ENCODE data around the gene MAML3.

Gene MAML3

DNA sequence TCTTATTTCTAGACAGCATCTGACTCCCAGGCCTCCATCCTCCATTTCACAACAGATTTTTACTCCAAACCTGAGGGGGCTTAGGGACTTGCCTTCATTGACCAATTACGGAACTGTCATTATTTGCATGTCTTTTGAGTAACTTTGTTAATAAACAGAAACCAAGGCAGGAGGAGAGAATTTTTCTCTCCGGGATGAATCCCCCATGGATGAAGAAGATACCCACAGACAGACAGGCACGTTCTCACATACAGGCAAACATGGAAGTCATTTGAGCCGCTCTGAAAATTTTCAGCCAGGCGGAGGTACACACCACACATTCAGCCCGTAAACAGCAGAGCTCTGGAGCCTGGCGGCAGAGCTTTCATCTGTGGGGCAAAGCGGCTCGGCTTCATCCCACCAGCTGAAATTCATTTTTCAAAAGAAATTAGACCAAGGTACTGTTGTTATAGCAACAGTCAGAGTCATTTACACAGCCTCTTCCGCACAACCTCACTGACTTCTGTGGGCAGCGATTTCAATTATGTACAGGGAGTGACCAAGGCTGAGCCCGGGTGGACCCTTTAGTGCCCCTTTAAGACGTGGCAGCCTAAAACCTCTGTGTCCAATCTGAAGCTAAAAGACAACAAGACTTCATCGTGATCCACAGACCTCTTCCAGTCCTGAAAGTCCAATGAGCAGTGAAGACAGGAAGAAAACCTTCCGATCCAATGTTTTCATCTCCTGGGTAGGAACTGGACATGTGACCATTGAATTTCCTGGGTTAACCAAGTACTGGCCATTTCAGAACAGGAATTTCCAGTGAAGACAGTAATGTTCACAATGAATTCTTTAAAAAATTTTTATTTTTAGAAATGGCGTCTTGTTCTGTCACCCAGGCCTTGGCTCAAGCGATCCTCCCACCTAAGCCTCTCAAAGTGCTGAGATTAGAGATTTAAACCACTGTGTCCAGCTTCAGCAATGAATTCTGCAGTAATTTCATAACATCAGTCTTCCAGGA is 251.4 kb downstream of the MAML3 start:
- no peak for DNase-seq (ENCODE audit: low read depth, low spot score)

DNA sequence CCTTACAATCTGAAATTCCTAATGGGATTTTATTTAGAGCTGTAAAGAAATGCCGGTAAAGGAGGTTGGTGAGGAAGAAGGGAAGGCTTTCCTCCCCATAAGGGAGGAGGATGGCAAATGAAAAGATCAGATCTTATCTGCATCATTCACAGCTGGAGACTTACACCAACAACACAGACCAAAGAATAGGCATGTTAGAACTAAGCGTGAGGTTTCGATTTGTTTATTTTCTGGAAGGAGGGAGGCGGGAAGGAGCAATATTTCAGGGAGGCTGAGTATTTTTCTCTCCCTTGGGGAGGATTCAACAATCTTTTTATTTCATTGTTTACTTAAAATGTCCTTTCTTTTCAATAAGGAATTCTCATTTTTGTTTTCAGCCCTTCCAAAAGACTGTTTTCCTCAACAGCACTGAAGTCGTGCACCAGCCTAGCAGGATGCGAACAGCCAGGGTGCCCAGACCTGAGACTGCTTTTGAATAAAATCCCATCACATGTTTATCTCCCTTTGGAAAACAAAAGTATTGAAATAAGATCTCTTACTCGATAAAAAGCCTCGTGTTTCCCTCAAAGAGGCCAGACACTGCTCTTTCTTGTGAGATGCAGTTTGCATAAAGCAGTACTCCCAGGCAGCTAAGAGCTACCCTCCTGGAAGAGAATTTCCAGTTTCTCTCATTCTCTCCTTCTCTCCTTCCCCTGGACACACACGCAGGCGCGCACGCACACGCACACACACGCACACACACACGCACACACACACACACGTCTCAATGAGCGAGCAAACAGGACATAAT is 252.3 kb downstream of the MAML3 start:
- no peak for DNase-seq (ENCODE audit: low read depth, low spot score)

DNA sequence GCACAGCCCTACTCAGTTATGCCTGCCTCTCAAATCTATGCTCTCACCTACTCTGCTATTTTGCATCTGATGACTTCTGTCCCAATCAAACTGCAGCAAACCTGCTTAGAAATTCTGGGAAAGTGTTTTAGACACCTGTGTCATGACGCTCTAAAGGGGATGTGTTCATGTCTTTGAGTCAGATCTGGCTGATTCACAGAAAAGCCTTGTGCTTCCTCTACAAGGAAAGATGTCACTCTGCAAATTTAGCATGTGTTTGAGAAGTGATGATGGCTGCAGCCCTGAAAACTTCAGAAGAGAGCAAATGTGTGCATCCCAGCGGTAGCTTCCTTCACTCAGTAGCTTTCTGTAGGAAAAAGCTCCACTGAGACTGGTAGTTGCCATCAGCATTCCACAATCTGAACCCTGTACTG is 253.0 kb downstream of the MAML3 start:
- DNase-seq (ENCODE audit: low read depth, low spot score), result no peak

DNA sequence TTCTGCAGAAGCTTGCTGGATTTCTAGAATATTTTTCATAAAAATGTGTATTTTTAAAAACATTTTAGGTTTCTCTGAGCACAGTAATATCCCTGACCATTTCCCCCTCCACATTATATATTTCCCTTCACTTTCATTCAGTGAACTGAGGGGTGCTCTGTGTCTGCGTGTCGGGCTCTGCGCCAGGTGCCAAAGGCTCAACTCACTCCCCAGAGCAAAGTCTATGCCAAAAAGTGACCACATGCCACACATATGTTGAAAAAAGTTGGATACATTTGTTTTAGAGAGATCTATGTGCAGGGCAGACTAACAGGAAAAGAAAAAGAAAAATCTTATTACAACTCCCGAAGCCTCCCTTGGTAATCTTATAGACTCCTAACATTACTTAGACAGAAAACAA is 254.6 kb downstream of the MAML3 start:
- DNase-seq (ENCODE audit: low read depth, low spot score), result no peak

DNA sequence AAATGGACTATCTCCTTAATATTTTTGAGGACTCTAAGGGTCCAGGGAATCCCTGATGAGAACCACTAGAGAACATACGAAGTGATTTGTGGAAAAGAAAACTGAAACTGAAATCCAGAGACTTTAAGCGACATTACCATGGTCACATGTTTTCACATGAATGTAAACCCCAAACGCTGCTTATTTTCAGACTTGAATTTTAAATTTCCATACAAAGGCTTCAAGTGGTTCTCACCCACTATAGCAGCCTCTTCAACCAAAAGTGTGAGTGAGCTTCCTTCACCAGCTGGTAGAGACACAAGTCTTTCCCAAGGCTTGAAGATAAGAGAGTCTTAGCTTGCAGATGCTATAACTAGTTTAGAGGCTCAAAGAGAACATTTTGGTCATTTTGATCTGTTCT is 255.7 kb downstream of the MAML3 start:
- no peak for DNase-seq (ENCODE audit: low read depth, low spot score)

DNA sequence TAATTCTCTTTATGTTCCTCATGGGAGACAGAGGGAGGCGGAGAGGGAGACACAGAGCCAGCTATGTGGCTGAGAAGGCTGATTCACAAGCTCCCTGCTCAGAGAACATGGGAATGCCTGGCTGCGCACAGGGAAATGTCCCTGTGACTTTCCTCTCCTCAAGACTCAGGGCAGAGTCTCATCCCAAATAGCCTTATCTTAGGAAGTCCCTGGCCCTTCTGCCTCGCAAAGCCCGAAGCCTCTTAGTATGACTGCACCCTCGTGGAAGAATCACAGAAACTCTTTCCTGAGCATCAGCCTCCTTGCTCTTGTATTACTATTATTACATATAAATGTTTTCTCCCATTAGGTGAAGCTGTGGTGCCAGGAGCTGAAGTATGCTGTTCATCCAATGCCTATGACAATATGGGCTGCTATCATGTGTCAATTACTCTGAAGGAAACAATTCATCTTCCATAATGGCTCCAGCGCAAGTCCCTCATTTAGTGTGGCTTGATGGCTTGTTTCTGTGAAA is 257.8 kb downstream of the MAML3 start:
- DNase-seq (ENCODE audit: low read depth, low spot score), result no peak

DNA sequence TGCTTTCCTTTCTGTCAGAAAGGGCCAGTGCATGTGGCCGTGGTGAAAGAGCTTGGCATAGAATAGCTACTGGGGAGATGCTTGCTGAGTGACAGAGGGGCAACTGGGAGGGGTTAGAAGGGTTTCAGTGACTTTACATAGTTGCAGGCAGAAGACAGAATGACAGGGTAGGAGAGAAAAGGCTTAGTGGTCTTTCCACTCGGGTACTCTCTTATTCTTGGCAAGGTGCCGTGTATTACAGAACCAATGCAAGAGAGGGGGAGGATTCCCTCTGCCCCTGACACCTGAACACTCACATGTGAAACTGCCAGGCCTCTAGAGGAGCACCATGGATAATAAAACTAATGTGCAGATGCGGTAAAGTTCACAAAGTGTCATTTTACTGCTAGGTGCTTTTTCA is 260.2 kb downstream of the MAML3 start:
- no peak for DNase-seq (ENCODE audit: low read depth, low spot score)

DNA sequence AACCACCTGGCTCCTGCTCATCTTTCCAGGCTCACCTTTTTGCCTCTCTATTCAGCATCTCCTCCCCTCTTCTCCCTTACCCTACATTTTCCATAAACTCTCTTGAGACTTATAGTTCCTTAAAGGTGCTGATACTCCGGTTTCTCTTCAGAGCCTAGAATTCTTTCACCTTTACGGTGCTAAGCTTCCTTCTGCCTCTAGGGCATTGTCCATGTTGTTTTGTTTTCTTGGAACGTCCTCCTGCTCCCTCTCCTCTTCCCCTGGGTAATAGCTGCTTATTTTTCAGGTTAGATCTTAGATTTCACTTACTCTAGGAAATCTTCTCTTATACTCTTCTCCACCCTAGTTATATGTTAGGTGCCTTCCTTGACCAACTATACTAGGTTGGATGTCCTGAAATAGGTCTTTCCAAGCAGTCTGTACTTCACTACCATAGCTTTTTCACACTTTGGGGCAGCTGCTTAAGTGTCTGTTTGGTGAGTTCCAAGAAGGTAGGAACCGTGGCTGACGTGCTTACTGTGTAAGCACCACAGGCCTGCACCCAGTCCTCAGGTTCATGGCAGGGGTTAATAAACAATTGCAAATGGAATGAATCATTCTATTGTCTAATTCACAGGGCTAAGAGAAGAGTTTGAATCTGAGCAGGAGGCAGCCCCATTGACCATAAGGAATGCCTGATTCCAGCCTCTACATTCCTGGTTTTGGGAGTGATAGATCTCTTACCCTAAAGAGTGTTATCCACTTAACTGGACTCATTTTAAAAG is 260.8 kb downstream of the MAML3 start:
- DNase-seq (ENCODE audit: low read depth, low spot score), result no peak

DNA sequence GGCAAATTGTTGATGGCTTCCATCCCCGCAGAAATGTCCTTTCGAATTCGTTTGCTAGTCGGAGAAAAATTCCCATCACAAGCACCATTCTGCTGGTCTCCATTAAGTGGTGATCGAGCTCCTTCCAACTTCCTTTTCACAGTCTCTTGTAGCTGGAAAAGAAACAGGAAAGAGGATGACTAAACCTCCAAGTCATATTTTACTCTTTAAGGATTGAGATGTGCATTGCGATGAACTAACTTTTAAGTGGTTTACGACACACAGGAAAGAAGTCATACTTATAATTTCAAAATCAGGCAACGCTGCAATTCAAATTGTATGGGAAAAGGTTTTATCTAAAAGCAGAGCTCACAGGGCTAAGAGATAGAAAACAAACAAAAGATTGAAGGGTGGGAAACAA is 263.2 kb downstream of the MAML3 start:
- DNase-seq (ENCODE audit: low read depth, low spot score), result no peak

DNA sequence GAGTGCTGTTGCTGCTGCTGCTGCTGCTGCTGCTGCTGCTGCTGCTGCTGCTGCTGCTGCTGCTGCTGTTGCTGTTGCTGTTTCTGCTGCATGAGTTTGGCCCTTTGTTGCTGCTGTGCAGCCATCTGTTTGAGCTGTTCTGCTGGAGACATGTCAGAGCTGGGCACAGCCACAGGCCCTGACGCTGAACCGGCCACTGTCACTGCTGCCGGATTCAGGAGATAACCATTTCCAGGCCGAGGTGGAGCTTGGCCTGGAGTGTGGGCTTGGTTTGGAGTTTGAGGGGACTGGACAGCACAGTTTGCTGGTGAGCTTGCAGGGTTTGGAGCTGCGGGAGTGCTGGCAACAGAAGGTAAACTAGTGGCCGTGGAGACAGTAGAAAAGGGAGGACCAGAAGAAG is 264.1 kb downstream of the MAML3 start:
- no peak for DNase-seq (ENCODE audit: low read depth, low spot score)

DNA sequence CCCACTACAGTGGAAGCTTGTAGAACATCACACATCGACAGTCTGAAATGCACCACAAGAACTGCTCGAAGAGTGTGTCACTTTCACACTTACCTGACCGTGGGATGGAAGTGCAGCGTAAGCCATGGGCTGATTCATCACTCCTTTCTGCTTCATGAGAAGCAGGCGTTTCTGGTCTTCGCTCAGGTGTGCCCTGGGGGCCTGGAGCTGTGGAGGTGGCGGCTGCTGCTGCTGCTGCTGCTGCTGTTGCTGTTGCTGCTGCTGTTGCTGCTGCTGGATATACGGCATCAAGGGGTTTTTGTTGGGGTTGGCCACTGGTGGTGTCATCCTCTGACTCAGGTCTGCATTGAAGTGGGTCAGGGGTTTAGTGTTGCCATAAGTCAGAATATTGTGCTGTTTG is 264.7 kb downstream of the MAML3 start:
- no peak for DNase-seq (ENCODE audit: low read depth, low spot score)

DNA sequence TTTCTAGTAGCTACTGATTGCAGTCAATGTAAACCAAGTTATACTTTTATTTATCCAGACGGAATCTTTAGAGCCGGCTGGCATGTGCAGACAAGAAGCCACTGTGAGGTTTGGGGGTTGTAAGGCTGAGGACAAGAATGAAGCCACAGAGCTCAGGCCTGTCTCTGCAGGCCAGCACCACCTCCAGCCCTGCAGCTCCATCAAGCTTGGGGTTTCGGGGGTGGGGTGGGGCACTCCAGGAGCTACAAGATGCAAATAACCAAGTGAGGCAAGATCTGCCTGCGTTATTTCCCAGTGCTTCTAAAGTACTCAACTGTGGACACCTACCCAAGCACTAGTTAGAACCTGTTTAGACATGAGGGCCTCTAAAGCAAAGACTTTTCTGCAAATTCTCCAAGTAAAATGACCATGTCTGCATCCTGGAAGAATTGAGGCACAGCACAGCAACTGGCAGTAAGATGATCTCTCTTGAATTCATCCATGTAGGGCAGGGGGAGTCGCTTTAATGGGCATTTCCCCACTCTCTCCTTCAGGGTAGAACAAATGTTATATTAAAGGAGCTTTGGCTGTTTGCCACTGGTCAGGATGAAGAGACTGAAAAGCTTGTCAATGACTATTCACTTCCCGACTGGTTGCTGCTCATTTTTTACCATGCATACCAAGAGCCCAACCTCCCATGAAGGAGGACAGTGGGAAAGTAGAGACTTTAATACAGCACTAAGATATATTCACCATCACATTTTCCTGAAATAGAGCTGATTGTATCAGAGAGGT is 265.8 kb downstream of the MAML3 start:
- DNase-seq (ENCODE audit: low read depth, low spot score), result no peak

DNA sequence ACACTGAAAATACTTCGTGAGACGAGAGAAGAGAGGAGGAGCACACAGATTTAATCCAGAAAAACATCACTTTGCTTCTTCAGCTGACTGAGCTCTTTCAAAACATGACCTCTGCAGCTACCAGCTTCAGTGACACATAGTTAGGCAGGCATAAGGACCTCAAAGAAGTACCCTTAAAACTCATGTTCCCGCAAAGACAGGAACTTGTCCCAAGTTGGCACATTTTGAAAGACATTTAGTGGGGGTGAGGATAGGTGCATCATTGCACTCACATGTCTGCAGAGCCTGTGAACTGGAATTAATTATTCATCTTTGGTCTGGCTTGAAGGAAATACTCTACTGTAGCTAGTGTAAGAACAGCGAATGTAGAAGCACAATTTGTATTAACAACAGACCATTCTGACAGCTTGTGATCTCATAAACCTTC is 266.6 kb downstream of the MAML3 start:
- DNase-seq (ENCODE audit: low read depth, low spot score), result no peak

DNA sequence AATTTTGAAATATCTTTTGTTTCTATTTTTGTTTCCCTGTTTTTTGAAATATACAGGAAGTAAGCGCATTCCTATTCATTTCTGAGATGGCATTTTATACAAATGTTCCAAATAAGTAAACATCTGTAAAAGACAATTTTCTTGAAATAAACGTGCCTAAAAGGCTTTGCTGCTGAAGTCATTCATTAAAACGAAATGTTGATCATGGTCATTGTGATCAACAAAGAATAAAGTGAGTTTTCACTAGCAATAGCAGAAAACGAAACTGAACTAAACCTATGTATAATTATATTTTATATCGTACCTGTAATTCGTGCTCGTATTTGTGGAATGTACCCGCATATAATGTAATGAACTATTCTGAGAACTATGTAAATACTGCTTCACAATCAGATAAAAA is 267.2 kb downstream of the MAML3 start:
- DNase-seq (ENCODE audit: low read depth, low spot score), result no peak

DNA sequence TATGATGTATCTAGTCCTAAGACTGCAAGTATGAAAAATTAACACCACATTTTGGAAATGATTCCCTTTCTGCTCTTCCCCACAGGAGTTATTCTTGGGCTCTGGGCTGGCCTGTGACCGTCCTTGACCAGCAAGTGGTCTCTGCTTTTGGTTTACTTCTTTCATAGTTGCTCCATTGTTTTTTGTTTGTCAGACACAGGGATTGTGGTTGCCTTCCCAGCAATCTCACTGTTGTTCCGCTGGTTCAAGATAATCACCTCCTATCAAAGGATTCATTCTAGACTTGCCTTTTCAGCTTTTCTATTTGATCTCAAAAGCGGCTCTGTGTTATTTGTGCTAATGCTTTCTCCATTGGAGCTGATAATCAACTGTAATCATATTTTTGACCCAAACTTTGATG is 269.5 kb downstream of the MAML3 start:
- no peak for DNase-seq (ENCODE audit: low read depth, low spot score)

DNA sequence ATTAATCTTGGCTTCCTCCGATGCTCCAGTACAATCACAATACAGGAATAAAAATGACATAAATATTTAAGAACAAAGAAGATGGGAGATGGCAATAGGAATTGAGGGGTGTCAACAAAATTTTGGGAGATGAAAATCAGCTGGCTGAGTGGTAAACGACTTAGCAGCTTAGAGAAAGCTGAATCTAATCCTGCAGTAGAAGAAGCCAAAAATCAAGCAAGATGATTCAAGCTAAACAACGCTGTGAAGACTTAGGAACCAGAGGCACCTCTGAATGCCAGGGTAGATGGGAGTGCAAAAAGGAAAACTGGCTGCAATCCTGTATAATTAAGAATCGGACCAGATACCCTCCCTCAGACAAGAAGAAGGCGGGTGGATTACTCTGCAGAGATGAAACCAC is 273.1 kb downstream of the MAML3 start:
- no peak for DNase-seq (ENCODE audit: low read depth, low spot score)

DNA sequence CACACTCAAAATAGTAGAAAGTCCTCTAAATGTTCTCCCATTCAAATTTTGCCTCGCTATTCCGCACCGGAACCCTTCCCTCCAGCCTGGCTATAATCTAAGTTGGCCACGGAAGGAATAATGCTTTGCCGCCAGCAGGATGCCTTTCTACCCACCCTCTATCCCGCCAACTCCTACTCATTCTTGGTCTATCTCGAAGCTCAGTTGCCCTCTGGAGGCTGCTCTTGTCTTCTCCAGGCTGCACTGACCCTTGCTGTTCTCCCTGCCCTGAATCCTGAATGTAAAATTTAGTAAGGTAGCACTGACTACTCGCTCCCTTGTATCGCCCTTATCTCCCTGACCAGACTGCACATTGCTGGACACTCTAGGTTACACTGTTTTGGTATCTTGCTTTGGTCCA is 275.9 kb downstream of the MAML3 start:
- DNase-seq (ENCODE audit: low read depth, low spot score), result no peak

DNA sequence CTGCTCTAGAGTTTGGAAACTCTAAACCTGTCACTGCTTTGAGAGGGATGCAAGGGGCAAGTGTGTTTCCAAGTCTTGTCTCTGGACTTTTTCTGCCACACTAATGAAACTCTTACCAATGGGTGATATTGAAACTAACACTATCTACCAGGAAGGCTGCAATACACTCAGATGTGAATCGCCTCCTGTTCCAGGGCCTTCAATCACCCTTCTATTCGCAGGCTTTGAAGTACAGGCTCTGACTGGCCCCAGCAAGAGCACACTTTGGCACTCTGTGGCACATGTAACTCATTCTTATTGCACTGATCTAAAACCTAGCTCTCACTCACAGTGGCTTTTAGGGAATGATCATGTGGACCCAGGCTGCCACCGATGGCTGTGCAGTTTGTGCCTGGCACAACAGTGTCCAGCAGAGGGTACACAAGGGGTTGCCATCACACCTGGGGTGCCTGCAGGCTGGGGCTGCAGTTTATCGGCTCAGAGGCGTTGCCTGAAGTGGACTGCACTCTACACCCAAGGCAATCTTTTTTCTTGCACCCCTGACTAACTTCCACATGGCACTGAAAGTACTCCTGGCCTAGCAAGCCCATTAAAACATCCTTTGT is 277.5 kb downstream of the MAML3 start:
- no peak for DNase-seq (ENCODE audit: low read depth, low spot score)

DNA sequence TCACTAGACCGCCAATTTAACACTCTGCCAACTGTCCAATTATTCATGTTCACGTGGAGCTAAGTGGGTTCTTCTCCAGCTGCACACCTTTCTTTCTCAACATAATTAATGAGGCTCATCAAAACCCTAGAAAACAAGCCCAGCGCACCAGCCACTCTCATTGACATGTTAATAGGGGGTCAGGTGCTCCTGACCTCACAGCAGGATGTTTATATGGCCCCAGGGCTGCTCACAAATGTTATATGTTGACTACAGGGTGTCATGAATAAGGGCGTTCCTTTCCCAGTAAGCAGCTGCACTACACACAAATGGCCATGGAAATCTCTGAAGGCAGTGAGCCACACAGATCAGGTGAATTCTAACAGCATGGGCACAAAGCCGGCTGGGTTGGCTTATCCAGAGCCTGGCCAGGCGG is 278.6 kb downstream of the MAML3 start:
- DNase-seq (ENCODE audit: low read depth, low spot score), result no peak

DNA sequence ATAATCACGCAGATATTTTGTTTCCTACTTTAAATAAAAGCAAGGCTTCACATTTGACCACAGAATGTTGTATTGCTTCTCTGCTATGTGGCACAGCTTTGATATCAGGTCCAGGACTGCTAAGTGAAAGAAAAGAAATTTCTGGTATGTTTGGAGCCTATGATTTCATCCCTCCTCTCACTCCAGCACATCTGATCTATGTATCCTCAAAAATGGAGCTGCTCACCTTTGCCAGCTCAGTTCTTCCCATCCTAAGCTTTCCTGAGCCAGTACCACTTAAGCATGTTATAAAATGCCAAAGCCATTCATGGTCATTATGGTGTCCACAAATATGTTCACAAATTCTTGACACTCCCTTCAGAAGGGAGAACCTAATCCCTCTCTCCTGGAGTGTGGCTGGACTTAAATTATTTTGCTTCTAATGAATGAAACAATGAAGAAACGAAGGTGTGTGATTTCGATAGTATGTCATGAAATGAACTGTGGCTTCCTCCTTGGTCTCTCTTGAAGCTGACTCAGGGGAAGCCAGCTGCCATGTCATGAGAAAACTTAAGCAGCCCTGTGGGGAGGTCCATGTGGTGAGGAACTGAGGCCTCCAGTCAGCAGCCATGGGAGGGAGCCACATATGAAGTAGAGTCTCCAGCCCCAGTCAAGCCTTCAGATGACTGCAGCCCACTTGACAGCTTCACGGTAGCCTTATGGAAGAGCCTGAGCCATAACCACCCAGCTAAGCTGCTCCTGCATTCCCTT is 280.7 kb downstream of the MAML3 start:
- no peak for DNase-seq (ENCODE audit: low read depth, low spot score)
